Adrenal gland (tissue), 5 donors: ENCODE results near the gene SLC36A1.

Experiments used
- CTCF ChIP-seq, 6 experiments: fragments of 450-650 bp in 4 of 6; fragments of 200-600 bp in 2 of 6; sonication (generic) in 1 of 6; IDR thresholded peaks; 1 replicate in 5 of 6; 2 replicates in 1 of 6; pipeline versions ENCODE4 v1.5.1 to v1.8.0; 2016 to 2021; ENCODE audit warnings: antibody characterized with exemption in 6 of 6, mild to moderate bottlenecking in 2 of 6, moderate library complexity in 1 of 6
- POLR2A ChIP-seq, 2 donors: fragments of 450-650 bp; IDR thresholded peaks; one replicate each; pipeline ENCODE4 v1.6.1; 2017; ENCODE audit warnings: antibody characterized with exemption in 2 of 2, mild to moderate bottlenecking in 2 of 2, moderate library complexity in 1 of 2
- donor health status: DM: no; HTN: no; CAD: no.

- TF ChIP-seq CTCF (IDR thresholded peaks at IDR 0.05) (no peak), POLR2A (IDR thresholded peaks at IDR 0.05) (no peak)
Measured at GRCh38 chr5:151487544-151487943, 40.1 kb downstream of the SLC36A1 start.
